Hepatocyte (in vitro differentiated cells): ENCODE measurements around the gene RPS6KA4.

Experiments
- CTCF ChIP-seq: fragments of 200-600 bp; sonication (generic); IDR thresholded peaks from 2 replicates; pipeline ENCODE4 v1.5.1; 2016; ENCODE audit warnings: antibody characterized with exemption, mild to moderate bottlenecking; ENCODE audit not compliant: poor library complexity
- EZH2 ChIP-seq: fragments of 200-600 bp; sonication (generic); IDR thresholded peaks from 2 replicates; pipeline ENCODE4 v1.6.1; 2016; ENCODE audit warnings: antibody characterized with exemption, mild to moderate bottlenecking, borderline replicate concordance

GRCh38 chr11:64415286-64415685 lies 56.3 kb downstream of the RPS6KA4 start:
- TF ChIP-seq CTCF (no peak), EZH2 (no peak)
